Neural cell (in vitro differentiated cells): ENCODE measurements around the gene DISP3. TPM values are rescaled to one million over a fixed set of nuclear protein-coding genes. Genes with fewer than 3 reads are reported as not detected.

Experiments
- H2AFZ ChIP-seq: fragments of 200-600, 300-800 bp; sonication (generic), shearing (Covaris generic); 2 replicates; pipeline ENCODE4 v1.6.0; 2014; ENCODE audit warnings: low read depth, mild to moderate bottlenecking, antibody characterized with exemption, low read length, moderate library complexity
- H3F3A ChIP-seq: fragments of 200-600 bp; shearing (Covaris generic); 2 replicates; pipeline ENCODE4 v1.6.1; 2016; ENCODE audit warnings: mild to moderate bottlenecking, moderate library complexity, mixed read lengths, antibody characterized with exemption, low read length; ENCODE audit not compliant: insufficient read depth, poor library complexity, severe bottlenecking
- H3K27ac ChIP-seq: fragments of 200-600, 300-800 bp; sonication (generic), shearing (Covaris generic); 2 replicates; pipeline ENCODE4 v1.5.1; 2014; ENCODE audit warnings: mild to moderate bottlenecking, low read length, moderate library complexity
- H3K27me3 ChIP-seq: fragments of 300-800, 200-600 bp; sonication (generic), shearing (Covaris generic); 2 replicates; pipeline ENCODE4 v1.6.0; 2014; ENCODE audit warnings: mild to moderate bottlenecking, low read depth, low read length, moderate library complexity; ENCODE audit not compliant: insufficient read depth
- H3K36me3 ChIP-seq: fragments of 300-800, 200-600 bp; sonication (generic), shearing (Covaris generic); 2 replicates; pipeline ENCODE4 v1.5.1; 2014; ENCODE audit warnings: mild to moderate bottlenecking, antibody characterized with exemption, low read length, moderate library complexity; ENCODE audit not compliant: insufficient read depth
- H3K4me2 ChIP-seq: fragments of 300-800, 200-600 bp; sonication (generic), shearing (Covaris generic); 2 replicates; pipeline ENCODE4 v1.6.0; 2014; ENCODE audit warnings: mild to moderate bottlenecking, low read length
- H3K4me3 ChIP-seq: fragments of 300-800, 200-600 bp; sonication (generic), shearing (Covaris generic); 2 replicates; pipeline ENCODE4 v1.5.1; 2014; ENCODE audit warnings: mild to moderate bottlenecking, low read length, moderate library complexity
- H3K79me2 ChIP-seq: fragments of 200-600 bp; shearing (Covaris generic); replicated peaks from 2 replicates; pipeline ENCODE4 v1.6.0; 2014; ENCODE audit warnings: mild to moderate bottlenecking, low read length, moderate library complexity; ENCODE audit not compliant: insufficient read depth
- H3K9ac ChIP-seq: fragments of 300-800, 200-600 bp; sonication (generic), shearing (Covaris generic); 2 replicates; pipeline ENCODE4 v1.6.1; 2016; ENCODE audit warnings: mild to moderate bottlenecking, low read length, mixed read lengths
- H3K9me2 ChIP-seq: fragments of 200-600 bp; shearing (Covaris generic); 2 replicates; pipeline ENCODE4 v1.6.1; 2016; ENCODE audit warnings: mild to moderate bottlenecking, low read length, mixed read lengths; ENCODE audit not compliant: insufficient read depth
- H3K9me3 ChIP-seq: fragments of 200-600, 300-800 bp; sonication (generic), shearing (Covaris generic); 2 replicates; pipeline ENCODE4 v1.6.1; 2016; ENCODE audit warnings: mild to moderate bottlenecking, mixed run types, low read length, moderate library complexity, mixed read lengths
- H4K20me1 ChIP-seq: fragments of 200-600 bp; shearing (Covaris generic); 2 replicates; pipeline ENCODE4 v1.6.1; 2016; ENCODE audit warnings: mild to moderate bottlenecking, mixed run types; ENCODE audit not compliant: insufficient read depth
- EP300 ChIP-seq: fragments of 450-650 bp; conservative IDR thresholded peaks from 2 replicates; pipeline ENCODE4 v1.6.1; 2014; ENCODE audit warnings: antibody characterized with exemption, mild to moderate bottlenecking, moderate library complexity; ENCODE audit not compliant: poor library complexity, severe bottlenecking
- EZH2 ChIP-seq: fragments of 200-600, 300-800 bp; shearing (Covaris generic), sonication (generic); IDR thresholded peaks from 2 replicates; pipeline ENCODE4 v1.6.1; 2014; ENCODE audit warnings: antibody characterized with exemption, low read length, borderline replicate concordance, mild to moderate bottlenecking; ENCODE audit not compliant: insufficient read depth, poor library complexity, severe bottlenecking
- MXI1 ChIP-seq: fragments of 450-650 bp; conservative IDR thresholded peaks from 2 replicates; pipeline ENCODE4 v1.6.1; 2014; ENCODE audit warnings: antibody characterized with exemption, mild to moderate bottlenecking; ENCODE audit not compliant: poor library complexity, severe bottlenecking
- POLR2AphosphoS5 ChIP-seq: IDR thresholded peaks from 2 replicates; pipeline ENCODE4 v1.6.1; 2012
- RAD21 ChIP-seq: fragments of 450-650 bp; conservative IDR thresholded peaks from 2 replicates; pipeline ENCODE4 v1.6.1; 2014; ENCODE audit warnings: antibody characterized with exemption, mild to moderate bottlenecking, moderate library complexity
- SMC3 ChIP-seq: fragments of 450-650 bp; conservative IDR thresholded peaks from 2 replicates; pipeline ENCODE4 v1.6.1; 2014; ENCODE audit warnings: antibody characterized with exemption, mild to moderate bottlenecking, moderate library complexity; ENCODE audit not compliant: poor library complexity
- TAF1 ChIP-seq: IDR thresholded peaks from 2 replicates; pipeline ENCODE4 v1.6.1; 2012; ENCODE audit warnings: low read depth
- polyA plus RNA-seq: library from polyadenylated mRNA; depleted of rRNA; stranded (reverse); fragments of >200 nt; gene quantifications from 2 replicates; pipeline ENCODE4 v1.2.3, GENCODE V29; 2014
- TF ChIP-seq, protein P1 (sequence below): fragments of 450-650 bp; IDR thresholded peaks from 2 replicates; pipeline ENCODE4 v1.5.1; 2014; ENCODE audit warnings: antibody characterized with exemption, mild to moderate bottlenecking, moderate library complexity; ENCODE audit not compliant: poor library complexity, severe bottlenecking
- TF ChIP-seq, protein P2 (sequence below): IDR thresholded peaks from 2 replicates; pipeline ENCODE4 v1.6.1; 2012; ENCODE audit warnings: borderline replicate concordance

DISP3 gene
- polyA plus RNA-seq, 1 donor from 2014 or later = 14.9 TPM

- H4K20me1 ChIP-seq = no peaks in the 10 kb centered on the region
- H3K27me3 ChIP-seq = no peaks in the 10 kb centered on the region
- H2AFZ ChIP-seq = no peak overlapping the region
- H3K79me2 ChIP-seq = no peaks in the 10 kb centered on the region
- no peaks in the 10 kb centered on the region for H3K36me3 ChIP-seq
- no peak overlapping the region for H3K4me3 ChIP-seq
- no peak overlapping the region for H3K9ac ChIP-seq
- H3K9me2 ChIP-seq = no peaks in the 10 kb centered on the region
- TF ChIP-seq, protein P1, sequence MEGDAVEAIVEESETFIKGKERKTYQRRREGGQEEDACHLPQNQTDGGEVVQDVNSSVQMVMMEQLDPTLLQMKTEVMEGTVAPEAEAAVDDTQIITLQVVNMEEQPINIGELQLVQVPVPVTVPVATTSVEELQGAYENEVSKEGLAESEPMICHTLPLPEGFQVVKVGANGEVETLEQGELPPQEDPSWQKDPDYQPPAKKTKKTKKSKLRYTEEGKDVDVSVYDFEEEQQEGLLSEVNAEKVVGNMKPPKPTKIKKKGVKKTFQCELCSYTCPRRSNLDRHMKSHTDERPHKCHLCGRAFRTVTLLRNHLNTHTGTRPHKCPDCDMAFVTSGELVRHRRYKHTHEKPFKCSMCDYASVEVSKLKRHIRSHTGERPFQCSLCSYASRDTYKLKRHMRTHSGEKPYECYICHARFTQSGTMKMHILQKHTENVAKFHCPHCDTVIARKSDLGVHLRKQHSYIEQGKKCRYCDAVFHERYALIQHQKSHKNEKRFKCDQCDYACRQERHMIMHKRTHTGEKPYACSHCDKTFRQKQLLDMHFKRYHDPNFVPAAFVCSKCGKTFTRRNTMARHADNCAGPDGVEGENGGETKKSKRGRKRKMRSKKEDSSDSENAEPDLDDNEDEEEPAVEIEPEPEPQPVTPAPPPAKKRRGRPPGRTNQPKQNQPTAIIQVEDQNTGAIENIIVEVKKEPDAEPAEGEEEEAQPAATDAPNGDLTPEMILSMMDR = no peak
- TF ChIP-seq, protein P2, sequence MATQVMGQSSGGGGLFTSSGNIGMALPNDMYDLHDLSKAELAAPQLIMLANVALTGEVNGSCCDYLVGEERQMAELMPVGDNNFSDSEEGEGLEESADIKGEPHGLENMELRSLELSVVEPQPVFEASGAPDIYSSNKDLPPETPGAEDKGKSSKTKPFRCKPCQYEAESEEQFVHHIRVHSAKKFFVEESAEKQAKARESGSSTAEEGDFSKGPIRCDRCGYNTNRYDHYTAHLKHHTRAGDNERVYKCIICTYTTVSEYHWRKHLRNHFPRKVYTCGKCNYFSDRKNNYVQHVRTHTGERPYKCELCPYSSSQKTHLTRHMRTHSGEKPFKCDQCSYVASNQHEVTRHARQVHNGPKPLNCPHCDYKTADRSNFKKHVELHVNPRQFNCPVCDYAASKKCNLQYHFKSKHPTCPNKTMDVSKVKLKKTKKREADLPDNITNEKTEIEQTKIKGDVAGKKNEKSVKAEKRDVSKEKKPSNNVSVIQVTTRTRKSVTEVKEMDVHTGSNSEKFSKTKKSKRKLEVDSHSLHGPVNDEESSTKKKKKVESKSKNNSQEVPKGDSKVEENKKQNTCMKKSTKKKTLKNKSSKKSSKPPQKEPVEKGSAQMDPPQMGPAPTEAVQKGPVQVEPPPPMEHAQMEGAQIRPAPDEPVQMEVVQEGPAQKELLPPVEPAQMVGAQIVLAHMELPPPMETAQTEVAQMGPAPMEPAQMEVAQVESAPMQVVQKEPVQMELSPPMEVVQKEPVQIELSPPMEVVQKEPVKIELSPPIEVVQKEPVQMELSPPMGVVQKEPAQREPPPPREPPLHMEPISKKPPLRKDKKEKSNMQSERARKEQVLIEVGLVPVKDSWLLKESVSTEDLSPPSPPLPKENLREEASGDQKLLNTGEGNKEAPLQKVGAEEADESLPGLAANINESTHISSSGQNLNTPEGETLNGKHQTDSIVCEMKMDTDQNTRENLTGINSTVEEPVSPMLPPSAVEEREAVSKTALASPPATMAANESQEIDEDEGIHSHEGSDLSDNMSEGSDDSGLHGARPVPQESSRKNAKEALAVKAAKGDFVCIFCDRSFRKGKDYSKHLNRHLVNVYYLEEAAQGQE = no peak
- no peak for TF ChIP-seq EZH2
- no peak for TF ChIP-seq RAD21
- no peak for TF ChIP-seq POLR2AphosphoS5
- TF ChIP-seq SMC3 = no peak
- no peak for TF ChIP-seq EP300
- no peak for TF ChIP-seq TAF1
- no peak for TF ChIP-seq MXI1
- H3K27ac ChIP-seq = no peak overlapping the region
- no peak overlapping the region for H3K4me2 ChIP-seq
- H3K9me3 ChIP-seq = no peaks in the 10 kb centered on the region
- no peaks in the 10 kb centered on the region for H3F3A ChIP-seq
These were observed 61.8 kb downstream of the DISP3 start for GRCh38 chr1:11540773-11541160.

DNA sequence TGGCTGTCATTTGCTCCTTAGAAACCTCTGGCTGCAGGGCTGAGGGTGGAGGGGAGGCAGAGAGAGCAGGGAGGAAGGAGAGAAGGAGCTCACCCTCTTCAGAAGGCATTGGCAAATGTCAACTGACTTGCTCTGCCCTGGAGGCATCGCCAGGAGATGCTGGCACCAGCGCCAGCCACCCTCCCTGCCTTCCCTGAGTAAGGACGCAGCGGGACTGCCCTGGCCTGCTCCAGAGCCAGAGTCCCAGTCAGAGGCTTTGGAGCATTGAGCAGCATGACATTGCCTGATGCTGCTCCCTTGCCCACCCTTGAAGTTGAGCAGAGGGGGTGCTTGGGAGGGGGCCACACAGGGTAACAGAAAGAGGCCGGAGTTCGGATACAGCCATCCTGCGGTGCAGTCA lies 62.3 kb downstream of the DISP3 start:
- H3K27ac ChIP-seq = no peak overlapping the region
- H4K20me1 ChIP-seq = no peaks in the 10 kb centered on the region
- H3F3A ChIP-seq = no peaks in the 10 kb centered on the region
- no peaks in the 10 kb centered on the region for H3K9me3 ChIP-seq
- H3K4me2 ChIP-seq = no peak overlapping the region
- no peaks in the 10 kb centered on the region for H3K79me2 ChIP-seq
- no peak overlapping the region for H3K9ac ChIP-seq
- H2AFZ ChIP-seq = no peak overlapping the region
- H3K27me3 ChIP-seq = no peaks in the 10 kb centered on the region
- H3K9me2 ChIP-seq = no peaks in the 10 kb centered on the region
- TF ChIP-seq POLR2AphosphoS5 (no peak), RAD21 (no peak), TAF1 (no peak), MXI1 (no peak), EP300 (no peak), SMC3 (no peak), EZH2 (no peak)
- TF ChIP-seq, protein P1 = no peak
- TF ChIP-seq, protein P2 = no peak
- H3K36me3 ChIP-seq = no peaks in the 10 kb centered on the region
- H3K4me3 ChIP-seq = no peak overlapping the region
